Stimulated activated CD4-positive, alpha-beta T cell treated with anti-CD3 and anti-CD28 coated beads, Interleukin-4, amount 100 ng/mL, for 24 hours (primary cell): Measurements from ENCODE around the gene DEPDC1.
A peak's percentile ranks its signal among the peaks of the same experiment; 100 is the strongest.
"Not testable (repeated sequence)": the region's sequence is repeated elsewhere in the genome, so short reads cannot be mapped to it uniquely, and the experiment has no call there.

Source experiments
- DNase-seq: peaks from one replicate; pipeline ENCODE4 v3.0.0-alpha.2; 2020

The DEPDC1 gene, protein sequence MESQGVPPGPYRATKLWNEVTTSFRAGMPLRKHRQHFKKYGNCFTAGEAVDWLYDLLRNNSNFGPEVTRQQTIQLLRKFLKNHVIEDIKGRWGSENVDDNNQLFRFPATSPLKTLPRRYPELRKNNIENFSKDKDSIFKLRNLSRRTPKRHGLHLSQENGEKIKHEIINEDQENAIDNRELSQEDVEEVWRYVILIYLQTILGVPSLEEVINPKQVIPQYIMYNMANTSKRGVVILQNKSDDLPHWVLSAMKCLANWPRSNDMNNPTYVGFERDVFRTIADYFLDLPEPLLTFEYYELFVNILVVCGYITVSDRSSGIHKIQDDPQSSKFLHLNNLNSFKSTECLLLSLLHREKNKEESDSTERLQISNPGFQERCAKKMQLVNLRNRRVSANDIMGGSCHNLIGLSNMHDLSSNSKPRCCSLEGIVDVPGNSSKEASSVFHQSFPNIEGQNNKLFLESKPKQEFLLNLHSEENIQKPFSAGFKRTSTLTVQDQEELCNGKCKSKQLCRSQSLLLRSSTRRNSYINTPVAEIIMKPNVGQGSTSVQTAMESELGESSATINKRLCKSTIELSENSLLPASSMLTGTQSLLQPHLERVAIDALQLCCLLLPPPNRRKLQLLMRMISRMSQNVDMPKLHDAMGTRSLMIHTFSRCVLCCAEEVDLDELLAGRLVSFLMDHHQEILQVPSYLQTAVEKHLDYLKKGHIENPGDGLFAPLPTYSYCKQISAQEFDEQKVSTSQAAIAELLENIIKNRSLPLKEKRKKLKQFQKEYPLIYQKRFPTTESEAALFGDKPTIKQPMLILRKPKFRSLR

DNA sequence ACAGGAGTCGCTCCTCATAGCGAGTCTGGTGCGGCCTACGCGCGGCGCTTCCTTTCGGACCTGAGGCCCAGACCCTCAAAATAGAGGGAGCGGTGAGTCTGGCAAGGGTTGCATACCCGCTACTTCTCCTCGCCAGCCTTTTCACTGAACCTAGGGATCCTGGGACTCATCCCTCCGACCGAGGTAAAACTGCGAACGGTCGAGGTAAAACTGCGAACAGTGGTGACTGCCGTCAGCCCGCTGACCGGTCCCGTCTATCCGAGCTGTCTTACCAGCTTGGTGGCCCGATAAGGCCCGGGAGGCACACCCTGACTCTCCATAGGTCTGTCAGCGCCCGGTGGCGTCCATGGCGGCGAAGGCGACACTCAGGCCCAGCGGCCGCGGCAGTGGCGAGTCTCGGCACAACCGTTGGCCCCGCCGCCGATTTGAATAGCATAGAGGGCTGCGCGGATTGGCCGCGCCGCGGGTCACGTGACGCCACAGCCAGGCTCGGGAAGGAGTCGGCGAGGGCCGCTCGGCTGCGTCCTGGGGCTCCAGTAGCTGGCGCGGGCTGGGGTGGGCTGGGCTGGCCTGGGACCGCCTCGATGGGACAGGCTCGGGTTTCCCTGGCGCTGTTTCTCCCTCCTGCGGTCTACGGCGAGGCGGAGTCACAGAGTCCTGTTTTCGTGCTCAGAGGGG is at the start of gene DEPDC1:
Gene DEPDC1 (minus strand): TSS at position 403 of the 678 bp plus-strand sequence. CDS start 83 bp downstream, at position 320.
- DNase-seq = peak; percentile 72

DNA sequence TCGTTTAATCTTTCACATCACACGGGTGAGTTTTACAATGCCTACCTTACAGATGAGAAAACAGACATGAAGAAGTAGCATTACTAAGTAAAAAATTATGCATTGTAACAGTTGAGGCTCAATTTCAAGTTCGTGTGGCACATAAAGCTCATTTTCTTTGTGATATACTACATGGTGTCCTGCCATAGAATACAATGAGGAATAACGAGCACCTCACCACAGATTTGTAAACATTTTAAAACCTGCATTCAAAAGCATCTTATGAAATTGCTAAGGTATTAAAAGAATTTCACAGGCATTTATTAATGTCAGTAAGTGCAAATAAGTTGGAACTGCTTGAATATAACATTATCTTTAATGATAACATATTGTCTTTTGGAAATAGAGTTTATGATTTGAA is 47.8 kb upstream of the DEPDC1 start:
- DNase-seq = no peak

DNA sequence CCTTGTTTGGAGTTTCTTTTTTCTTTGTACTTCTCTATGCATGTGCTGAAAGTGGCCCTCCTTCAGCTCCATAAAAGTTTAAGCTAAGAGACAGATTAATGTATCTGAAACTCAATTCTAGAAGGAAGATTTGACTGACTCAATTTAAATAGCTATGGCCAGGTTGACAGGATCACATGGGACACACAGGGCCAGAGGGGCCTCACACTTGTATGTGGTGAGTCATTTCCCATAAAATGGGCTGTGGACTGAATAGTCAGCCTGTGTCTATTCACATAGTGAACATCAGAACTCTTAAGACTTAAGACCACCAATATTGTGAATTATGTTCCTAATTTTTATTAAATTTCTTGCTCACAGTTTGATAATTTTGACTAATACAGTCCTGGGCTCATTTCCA is 45.7 kb upstream of the DEPDC1 start:
- DNase-seq = no peak

DNA sequence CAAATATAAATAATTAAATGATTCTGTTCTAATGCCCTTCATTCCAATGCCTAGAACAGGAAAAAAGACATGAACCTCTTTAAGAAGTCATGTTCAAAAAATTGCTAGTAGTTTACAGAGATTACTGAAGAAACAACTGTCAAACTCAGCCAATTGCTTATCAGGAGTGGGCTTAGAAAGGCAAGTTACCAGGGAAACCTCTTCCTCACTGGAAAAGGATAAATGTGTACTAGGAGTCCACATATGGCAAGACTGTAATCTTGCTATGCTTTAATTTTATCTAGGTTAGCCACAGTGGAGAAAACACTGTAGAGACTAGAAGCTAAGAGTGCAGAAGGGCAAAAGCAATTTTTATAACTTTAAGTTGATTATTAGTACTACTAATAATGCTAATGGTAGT is 42.1 kb upstream of the DEPDC1 start:
- DNase-seq = no peak

DNA sequence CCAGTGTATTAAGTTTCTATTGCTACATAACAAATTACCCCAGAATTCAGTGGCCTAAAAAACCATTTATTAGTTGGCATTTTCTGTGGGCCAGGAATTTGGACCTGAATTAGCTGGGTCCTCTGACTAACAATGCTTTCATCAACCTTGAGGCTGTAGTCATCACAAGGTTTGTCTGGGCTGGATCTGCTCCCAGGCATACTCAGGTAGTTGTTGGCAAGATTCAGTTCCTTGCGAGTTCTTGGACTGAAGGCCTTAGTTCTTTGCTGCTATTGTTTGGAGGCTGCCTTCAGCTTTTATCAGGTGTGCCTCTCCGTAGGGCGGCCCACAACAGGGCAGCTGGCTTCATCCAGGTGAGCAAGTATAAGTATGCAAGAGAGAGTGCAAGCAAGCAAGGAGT is 31.4 kb upstream of the DEPDC1 start:
- no peak for DNase-seq

DNA sequence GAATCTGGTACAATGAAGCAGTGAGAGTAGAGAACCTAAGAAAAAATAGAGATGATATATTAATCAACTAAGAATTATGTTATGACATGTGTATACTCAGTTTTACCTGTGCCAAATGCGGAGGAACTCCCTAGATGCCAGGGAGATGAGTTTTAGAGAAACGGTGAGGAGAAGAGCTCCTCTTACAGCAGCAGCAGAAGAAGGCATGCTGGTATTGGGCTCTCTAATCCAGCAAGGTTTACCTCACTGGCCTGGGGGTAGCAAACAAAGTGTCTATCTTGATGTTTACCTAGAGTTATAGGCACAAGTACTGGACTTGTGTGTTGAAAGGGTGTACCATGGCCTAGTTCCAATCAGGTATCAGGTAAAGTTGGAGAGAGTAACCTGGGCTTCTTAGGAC is 28.9 kb upstream of the DEPDC1 start:
- DNase-seq = no peak

DNA sequence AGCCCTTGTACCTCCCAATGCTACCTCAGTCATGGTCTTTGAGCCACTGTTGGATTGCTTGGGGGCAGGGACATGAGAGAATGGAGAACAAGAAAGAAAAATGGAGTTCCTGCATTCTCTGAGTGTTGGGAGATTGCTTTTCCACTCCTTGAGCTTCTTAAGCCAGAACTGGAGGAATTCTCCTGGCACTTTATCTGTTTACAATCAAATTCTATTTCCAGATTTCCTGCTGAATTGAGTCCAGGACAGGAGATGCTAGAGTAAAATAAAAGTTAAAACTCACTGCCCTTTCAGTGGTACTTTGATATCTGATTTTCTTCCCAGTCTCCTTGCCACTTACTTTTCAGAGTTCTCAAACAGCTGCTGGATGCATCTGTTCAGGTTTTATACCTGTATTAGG is 24.4 kb upstream of the DEPDC1 start:
- DNase-seq = no peak

DNA sequence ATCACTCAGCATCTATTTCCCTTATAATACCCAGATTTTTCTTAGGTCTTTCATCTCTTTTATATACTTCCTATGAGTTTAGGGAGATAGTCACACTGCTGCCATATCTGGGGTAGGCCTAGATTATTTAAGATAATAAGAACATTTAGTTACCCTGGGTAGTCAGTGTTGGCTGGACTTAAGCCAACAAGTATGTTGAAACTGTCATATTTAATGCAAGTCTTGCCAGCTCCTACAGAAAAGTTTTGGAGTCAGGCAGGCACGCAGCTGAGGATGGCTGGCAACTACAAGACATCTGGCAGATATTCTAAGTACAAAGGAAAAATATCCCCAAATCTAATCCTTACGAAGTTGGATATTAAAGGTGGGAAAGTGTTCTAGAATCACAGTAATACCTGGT is 19.2 kb upstream of the DEPDC1 start:
- DNase-seq = no peak

DNA sequence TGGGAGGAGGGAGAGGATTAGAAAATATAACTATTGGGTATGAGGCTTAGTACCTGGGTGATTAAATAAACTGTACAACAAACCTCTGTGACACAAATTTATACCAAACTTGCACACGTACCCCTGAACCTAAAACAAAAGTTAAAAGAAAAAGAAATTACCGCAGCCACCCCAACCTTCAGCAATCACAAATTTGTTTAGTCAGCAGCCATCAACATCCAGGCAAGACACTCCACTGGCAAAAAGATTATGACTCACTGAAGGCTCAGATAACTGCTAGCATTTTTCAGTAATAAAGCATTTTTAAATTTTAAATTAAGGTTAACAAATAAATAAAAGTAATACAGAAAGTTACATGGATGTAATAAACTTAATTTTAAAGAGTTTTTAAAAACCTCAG is 14.4 kb upstream of the DEPDC1 start:
- no peak for DNase-seq

DNA sequence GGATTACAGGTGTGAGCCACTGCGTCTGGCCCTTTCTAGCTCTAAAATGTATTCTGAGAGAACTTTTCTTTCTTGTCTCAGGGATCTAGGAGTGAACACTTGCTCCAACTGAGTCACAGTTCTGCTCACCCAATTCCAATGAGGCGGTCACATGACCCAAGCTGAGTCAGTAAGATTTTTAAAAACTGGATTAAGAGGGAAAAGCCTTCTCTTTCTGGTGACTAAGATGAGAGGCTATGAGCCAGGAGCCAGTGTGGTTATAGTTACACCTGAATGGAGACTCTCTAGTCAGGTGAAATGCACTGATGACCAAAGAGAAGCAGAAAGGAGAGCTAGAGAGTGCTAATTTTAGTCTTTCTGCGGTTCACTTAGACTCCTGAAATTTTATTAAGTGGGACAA is 9.5 kb upstream of the DEPDC1 start:
- no peak for DNase-seq

DNA sequence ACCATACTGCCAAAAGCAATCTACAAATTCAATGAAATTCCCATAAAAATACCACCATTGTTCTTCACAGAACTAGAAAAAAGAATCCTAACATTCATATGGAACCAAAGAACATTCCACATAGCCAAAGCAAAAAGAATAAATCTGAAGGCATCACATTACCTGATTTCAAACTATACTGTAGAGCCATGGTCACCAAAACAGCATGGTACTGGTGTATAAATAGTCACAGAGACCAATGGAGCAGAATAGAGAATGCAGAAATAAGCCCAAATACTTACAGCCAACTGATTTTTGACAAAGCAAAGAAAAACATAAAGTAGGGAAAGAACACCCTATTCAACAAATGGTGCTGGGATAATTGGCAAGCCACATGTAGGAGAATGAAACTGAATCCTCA is 6.2 kb upstream of the DEPDC1 start:
- DNase-seq = no peak

DNA sequence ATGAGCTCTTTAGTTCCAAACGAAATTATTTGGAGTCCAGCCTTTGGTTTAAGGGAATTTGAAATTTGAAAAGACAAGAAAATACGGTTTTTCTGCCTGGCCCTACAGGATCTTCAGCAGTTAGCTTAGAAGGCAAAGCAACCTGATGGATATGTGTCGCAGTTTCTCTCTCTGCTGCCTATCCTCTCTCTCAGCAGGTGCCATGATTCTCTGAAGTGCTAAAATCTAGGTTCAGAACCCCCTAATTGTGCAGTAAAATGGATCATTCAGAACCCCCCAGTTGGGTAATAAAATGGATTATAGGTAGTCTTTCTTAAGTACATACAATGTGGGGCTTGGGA is 446 bp upstream of the DEPDC1 start:
- DNase-seq = no peak

DNA sequence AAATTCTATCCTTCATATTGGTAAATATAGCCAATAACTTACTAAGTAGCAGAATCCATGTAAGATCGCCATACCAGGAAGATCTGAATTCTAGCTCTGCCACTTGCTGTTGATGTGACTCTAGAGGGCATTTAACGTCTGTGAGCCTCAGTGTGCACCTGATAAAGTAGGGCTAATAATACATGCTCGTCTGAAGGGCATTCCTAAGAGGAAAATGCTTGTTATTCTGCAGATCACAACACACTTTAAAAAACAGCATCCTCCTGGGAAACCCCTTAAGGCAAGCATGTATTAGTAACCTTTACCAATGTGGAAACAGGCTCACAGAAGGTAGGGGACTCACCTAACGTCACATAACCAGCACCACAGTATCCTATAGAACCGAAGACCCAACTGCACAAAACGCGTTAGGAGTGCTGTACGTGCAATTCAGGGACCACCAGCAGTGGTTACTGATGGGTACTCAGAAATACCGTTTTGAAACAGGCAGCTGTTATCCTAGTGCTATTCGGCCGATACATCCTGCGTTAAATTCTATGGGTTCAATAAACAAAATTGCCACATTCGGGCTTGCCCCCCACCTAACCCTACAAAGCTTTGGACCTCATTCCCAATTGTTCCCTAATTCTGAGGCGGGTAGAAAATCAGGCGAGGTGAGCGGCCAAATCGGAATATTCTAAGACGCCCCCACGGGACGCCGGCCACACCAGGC is 758 bp downstream of the DEPDC1 start:
- no peak for DNase-seq

DNA sequence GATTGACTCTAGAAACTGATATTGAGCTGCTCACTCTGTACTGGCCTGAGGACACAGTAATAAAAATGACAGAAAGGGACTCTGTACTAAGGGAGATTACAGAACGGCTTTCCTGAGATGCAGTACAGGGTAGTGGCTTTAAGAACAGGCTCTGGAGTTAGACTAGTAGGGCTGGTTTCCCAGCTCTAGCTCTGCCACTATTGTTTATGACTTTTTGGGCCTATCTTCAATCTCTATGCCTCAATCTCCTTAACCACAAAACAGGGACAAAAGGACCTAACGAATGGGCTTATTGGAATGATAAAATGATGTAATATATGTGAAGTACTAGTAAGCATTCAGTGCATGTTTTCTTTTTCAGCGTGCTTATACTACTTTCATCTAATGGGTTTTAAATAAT is 1.4 kb downstream of the DEPDC1 start:
- no peak for DNase-seq

DNA sequence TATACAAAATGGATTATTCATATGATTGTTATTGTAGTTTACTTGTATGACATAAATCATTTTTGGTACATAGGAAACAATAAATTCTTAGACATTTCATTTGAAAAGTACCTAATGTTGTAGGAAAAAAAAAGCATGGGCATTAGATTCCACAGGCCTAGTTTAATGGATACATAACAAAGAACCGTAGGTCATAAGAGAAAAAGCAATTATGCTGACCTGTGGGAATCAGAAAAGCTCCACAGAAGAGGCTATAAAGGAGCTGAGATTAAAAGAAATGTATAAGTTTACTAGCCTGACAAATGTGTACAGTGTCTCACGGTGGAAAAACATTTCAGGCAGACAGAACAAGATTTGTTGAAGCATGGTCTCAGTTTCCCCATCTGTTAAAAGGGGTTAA is 3.7 kb downstream of the DEPDC1 start:
- no peak for DNase-seq

DNA sequence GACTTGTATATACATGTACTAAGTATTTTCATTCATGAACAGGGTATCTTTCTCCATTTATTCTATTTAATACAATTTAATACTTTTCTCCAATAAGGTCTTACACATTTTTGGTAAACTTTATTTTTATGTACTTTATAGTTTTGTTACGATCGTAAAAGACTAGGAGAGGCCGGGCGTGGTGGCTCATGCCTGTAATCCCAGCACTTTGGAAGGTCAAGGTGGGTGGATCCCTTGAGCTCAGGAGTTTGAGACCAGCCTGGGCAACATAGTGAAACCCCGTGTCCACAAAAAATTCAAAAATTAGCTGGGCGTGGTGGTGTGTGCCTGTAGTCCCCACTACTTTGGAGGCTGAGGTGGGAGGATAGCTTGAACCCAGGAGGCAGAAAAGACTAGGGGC is 4.6 kb downstream of the DEPDC1 start:
- not testable (repeated sequence) for DNase-seq

DNA sequence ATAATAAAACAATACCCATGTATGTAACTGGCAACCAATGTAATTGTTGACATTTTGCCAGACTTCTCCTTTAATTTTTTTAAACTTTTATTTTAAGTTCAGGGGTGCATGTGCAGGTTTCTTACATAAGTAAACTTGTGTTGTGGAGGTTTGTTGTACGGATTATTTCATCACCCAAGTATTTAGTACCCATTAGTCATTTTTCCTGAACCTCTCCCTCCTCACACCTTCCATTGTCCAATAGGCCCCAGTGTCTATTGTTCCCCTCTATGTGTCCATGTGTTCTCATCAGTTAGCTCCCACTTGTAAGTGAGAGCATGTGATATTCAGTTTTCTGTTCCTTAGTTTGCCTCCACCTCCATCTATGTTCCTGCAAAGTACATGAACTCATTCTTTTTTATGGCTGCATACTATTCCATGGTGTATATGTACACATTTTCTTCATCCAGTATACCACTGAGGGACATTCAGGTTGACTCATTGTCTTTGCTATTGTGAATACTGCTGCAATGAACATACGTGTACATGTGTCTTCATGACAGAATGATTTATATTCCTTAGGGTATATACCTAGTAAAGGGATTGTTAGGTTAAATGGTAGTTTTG is 6.7 kb downstream of the DEPDC1 start:
- DNase-seq = no peak

DNA sequence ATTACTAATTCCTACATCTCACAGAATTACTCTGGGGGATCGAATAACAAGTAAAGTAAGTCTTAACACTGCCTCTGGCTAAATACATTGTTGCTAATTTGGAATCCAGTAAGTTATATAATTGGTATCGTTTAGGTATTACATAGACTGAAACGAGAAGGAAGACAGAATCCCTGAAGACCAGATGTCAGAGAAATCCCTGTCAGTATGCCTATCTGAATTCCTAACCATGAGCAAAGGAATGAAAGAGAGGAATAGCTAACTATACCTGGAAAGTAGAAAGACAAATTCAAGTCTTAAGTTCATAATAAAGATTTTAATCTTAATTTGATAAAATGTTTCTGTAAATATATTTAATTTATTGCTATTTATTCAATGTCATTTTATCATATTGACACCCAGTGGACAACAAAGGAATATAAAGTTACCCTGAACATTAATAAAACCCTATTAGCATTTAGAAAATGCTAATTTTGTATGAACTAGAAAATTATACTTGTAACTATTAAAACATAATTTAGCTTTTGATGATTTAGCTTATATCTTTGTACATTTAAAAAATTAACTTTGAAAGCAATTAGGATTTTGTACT is 11.4 kb downstream of the DEPDC1 start:
- no peak for DNase-seq

DNA sequence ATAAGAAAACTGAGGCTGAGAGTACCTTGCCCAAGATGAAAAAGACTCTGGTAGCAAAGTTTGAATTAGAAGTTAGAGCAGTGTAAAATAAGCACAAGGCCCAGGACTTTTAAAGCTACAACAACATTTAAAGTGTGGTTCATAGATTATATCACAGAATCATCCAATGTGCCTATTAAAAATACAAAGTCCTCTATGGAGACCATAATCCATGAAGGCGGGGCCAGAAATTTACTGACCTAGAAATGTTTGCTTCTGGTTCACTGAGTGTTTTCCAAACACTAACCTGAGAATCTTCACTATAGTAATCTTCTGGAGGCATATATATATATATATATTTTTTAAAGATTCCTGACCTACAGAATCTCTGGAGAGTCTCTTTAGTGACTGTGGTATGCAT is 12.3 kb downstream of the DEPDC1 start:
- DNase-seq = no peak

DNA sequence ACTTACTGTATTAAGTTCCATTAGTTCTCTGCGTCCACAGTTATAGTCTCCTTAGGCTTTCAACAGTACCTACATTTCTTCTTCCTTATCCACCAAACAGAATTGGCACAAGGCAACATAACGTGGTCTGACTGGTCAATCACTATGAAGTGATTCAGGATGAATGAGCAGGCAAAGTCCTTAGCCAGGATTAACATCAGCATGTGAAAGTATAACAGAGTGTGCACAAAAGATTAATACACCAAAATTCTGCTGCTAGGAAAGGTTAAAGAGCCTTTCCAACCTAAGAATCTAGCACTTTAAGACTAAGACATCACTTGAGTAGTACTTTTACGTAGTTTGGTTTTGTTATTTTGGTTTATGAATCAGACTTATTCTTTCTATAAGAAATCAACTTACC is 15.8 kb downstream of the DEPDC1 start:
- DNase-seq = no peak

DNA sequence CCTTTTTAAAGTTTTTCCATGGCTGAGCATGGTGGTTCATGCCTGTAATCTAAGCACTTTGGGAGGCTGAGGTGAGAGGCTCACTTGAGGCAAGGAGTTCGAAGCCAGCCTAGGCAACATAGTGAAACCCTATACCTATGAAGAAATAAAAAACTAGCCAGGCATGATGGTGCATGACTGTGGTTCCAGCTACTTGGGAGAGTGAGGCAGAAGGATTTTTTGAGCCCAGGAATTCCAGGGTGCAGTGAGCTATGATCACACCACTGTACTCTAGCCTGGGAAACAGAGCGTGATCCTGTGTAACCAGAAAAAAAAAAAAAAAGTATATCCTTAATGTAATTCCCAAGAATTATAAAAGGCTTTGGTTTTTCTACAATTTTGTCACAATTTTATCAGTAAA is 17.4 kb downstream of the DEPDC1 start:
- DNase-seq = no peak

DNA sequence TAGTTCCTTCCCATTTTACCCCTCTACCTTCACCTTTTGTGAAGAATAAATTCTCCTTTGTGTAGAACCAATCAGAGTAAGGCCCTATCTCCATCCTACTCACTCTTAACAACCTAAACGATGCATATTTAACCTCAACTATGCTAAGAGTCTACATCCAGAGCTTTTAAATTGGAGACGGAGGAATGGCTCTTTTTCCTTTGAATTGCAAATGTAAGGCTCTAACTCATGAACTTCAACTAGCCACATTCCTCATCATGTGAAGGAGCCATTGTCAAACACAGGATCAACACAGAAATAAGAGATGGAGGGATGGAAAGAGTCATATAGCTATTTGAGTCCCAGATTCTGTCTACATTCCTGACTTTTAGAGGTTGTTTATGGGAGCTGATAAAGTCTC is 18.2 kb downstream of the DEPDC1 start:
- DNase-seq = no peak
